ENCODE results near the gene DAPK1. TPM values are rescaled to one million over a fixed set of nuclear protein-coding genes. Genes with fewer than 3 reads are reported as not detected.

Gene DAPK1
- total and polyA plus RNA-seq, 10 of the 15 experiments (the other 5 are each of a cell fraction or from before 2014, with no cell fraction given): 8.2 to 94.7 (median 51.6) TPM

- no peak overlapping the region for H3K27ac ChIP-seq (ENCODE audit: control insufficient read depth, insufficient read depth)
- H3K9me3 ChIP-seq (replicated peaks; ENCODE audit: control insufficient read depth, insufficient read depth, low read length): no peaks in the 10 kb centered on the region
- SMC1A ChIA-PET (ENCODE audit: uncharacterized antibody, unreplicated experiment): interaction anchor here (1.1 kb wide), 1 partner anchor 10 kb away, joined by 3 read pairs; no protein-coding TSS in a partner anchor
- POLR2A ChIA-PET: no interaction called here
- DNase-seq (ENCODE audit: low read depth, low spot score) (no peak), FAIRE-seq (no peak), ATAC-seq (no peak)
- H3K4me3 ChIP-seq: no peak overlapping the region
- CTCF ChIA-PET: interaction anchor here (1.2 to 1.5 kb wide), 2 partner anchors 11 kb away, joined by 4 to 5 read pairs; no protein-coding TSS in a partner anchor
- TF ChIP-seq SPI1 (IDR thresholded peaks at IDR 0.05; ENCODE audit: borderline replicate concordance, insufficient read depth, low read depth, low read length) (no peak), ATF2 (IDR thresholded peaks at IDR 0.05; ENCODE audit: low read length) (no peak), CHD4 (IDR thresholded peaks at IDR 0.05) (no peak), IKZF2 (IDR thresholded peaks at IDR 0.05) (no peak), STAT1 (conservative IDR thresholded peaks at IDR 0.05) (no peak), POLR2AphosphoS2 (IDR thresholded peaks at IDR 0.05; ENCODE audit: low read depth, low read length) (no peak), NFYB (IDR thresholded peaks at IDR 0.05; ENCODE audit: insufficient read depth, low read depth, low read length) (no peak), REST (IDR thresholded peaks at IDR 0.05; ENCODE audit: low read depth, low read length) (no peak), SIN3A (IDR thresholded peaks at IDR 0.05; ENCODE audit: low read depth, low read length) (no peak), HDGF (IDR thresholded peaks at IDR 0.05) (no peak), POU2F2 (IDR thresholded peaks at IDR 0.05; ENCODE audit: borderline replicate concordance, low read depth, low read length) (no peak), TCF3 (IDR thresholded peaks at IDR 0.05; ENCODE audit: borderline replicate concordance, insufficient read depth, low read depth, low read length) (no peak), EGR1 (IDR thresholded peaks at IDR 0.05; ENCODE audit: borderline replicate concordance in 1 of 2, low read depth in 2 of 2, low read length in 2 of 2) (no peak)
- no TSS peak for BruUV-seq (replicated peaks)
- peaks cover 0 to 8% of the 10 kb centered on the region in 2 experiments for H3K36me3 ChIP-seq (ENCODE audit: control insufficient read depth in 2 of 2, insufficient read depth in 2 of 2, low read length in 1 of 2)
- no peaks in the 10 kb centered on the region for H4K20me1 ChIP-seq (ENCODE audit: control insufficient read depth, insufficient read depth)
- H3K4me1 ChIP-seq (ENCODE audit: control insufficient read depth, insufficient read depth, low read length): no peaks in the 10 kb centered on the region; the same call in 1 of the 2 replicates
- WGBS (ENCODE audit: insufficient coverage, insufficient replicate concordance, low lambda C conversion rate, missing lambda C conversion rate): 70% methylated on average over 9 of the region's 9 CpGs
- no peak overlapping the region for H2AFZ ChIP-seq (ENCODE audit: control insufficient read depth, low read depth, low read length)
- no peak overlapping the region for H3K4me2 ChIP-seq (ENCODE audit: control insufficient read depth, insufficient read depth)
- RAD21 ChIA-PET (ENCODE audit: unreplicated experiment): no interaction called here
- H3K9ac ChIP-seq (ENCODE audit: control insufficient read depth, insufficient read depth, low read length): no peak overlapping the region
- H3K79me2 ChIP-seq (ENCODE audit: control insufficient read depth, insufficient read depth, low read length): no peaks in the 10 kb centered on the region
- in situ Hi-C loops (cut with MboI) (no loop called here), intact Hi-C loops (cut with micrococcal nuclease; ENCODE audit: unreplicated experiment) (no loop called here)
- H3K27me3 ChIP-seq (replicated peaks in 1 of 2; ENCODE audit: control insufficient read depth in 2 of 2, insufficient read depth in 2 of 2, low read length in 1 of 2): no peaks in the 10 kb centered on the region
Observed at GRCh38 chr9:87673446-87674120, 175.9 kb downstream of the DAPK1 start.
